GM12872 (cell line): Measurements from ENCODE around the gene URAD.

Experiments used
- TF ChIP-seq, protein P1 (sequence below): IDR thresholded peaks from 3 replicates; pipeline ENCODE4 v1.5.1; 2011; ENCODE audit warnings: low read depth, mild to moderate bottlenecking, low read length, moderate library complexity; ENCODE audit not compliant: insufficient read depth

URAD gene

DNA sequence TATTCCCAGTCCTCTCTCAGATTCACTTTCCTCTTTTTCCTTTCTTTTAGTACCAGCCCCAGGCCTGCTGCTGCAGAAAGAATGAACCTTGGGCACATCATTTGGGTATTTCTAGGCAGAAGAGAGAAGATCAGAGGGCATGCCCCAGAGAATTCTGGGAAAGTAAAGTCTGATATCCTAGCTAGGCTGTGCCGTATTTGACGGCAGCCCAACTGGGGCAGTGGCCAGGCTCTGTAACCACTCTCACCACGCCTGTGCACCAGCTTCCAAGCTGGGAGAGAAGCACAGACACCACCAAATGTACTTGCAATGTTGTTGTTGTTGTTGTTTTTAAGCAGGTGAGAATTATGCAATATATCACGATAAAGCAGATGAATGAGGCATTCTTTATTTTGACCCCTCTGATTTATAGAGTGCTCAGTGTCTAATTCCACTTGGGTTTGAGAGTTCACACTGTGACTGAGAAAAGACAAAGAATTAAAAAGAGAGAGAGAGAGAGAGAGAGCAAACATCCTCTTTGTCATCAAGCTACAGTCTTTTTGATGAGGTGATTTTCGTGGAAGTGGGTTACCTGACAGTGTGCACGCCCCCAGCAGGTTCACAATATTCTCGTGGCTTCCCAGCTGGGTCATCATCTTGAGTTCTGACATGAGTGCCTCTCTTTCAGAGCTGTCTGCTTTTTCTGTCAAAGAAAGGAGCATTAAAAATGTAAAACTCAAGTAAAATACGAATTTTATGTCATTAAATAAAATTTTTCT lies 39.3 kb upstream of the URAD start:
- TF ChIP-seq, protein P1, sequence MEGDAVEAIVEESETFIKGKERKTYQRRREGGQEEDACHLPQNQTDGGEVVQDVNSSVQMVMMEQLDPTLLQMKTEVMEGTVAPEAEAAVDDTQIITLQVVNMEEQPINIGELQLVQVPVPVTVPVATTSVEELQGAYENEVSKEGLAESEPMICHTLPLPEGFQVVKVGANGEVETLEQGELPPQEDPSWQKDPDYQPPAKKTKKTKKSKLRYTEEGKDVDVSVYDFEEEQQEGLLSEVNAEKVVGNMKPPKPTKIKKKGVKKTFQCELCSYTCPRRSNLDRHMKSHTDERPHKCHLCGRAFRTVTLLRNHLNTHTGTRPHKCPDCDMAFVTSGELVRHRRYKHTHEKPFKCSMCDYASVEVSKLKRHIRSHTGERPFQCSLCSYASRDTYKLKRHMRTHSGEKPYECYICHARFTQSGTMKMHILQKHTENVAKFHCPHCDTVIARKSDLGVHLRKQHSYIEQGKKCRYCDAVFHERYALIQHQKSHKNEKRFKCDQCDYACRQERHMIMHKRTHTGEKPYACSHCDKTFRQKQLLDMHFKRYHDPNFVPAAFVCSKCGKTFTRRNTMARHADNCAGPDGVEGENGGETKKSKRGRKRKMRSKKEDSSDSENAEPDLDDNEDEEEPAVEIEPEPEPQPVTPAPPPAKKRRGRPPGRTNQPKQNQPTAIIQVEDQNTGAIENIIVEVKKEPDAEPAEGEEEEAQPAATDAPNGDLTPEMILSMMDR, result no peak

DNA sequence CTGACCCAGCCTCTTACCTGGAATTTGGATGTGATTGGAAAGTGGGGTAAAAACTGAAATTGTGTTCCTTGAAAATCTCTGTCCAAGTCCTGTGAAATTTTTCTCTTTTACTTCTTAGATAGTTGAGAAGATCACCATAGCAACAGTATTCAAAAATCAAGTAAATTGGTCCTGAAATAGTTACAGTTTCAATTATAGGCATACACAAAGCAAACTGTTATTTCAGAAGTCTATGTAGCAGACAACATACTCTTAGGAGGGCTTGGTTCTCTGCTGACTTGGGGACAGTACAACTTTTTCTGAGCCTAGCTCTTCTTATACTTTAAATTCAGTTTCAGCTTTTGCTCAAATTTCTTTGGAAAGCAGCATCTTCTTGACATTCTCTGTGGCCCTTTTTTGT lies 38.6 kb upstream of the URAD start:
- TF ChIP-seq, protein P1, result no peak

DNA sequence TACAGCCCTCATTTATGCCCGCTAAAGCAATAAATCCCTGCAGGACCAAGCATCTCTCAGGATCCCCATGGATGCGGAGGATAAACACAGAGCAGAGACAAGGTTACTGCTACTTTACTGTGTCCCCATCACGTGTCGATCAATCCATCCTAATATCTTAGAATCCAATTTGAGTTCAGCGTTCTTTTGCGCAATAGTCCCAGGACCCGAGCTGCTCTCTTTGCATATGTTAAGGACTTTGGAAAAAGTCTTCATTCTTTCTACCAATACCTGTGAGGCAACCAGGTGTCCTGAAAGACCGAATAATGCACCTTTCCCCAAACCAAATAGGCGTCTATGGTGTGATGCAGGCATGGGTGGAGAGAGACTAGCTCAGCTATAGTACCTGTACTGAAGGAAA lies 38.0 kb upstream of the URAD start:
- TF ChIP-seq, protein P1, result no peak

DNA sequence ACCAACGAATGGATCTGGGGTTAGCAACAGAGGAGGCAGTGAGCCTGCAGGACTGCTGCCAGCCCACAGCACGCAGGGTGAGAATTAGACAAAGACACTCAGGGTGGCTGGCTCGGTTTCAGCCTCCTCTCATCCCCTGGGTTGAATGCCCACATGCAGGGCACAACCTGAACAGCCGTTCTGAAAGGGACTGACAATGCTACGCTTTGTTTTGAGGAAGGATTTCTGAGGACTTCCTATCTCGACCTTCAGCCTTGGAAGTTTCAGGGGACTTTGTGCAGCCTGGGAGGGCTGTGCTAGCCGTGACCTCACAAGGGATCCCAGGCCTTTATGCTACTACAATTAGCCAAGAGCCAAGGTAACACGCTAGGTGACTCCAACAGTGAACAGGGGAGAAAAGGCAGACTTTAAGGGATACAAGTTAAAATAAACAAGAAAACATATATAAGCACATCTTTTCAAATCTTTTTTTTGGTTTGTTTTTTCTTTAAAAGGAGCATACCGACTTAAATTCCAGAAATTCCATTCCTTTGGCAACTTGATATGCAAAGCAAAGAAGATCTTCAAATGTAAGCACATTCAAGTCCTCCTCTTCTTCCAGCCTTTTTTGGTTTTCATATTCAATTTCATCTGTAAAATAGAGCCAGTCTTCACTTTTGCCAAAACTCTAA lies 34.5 kb upstream of the URAD start:
- TF ChIP-seq, protein P1, result no peak

DNA sequence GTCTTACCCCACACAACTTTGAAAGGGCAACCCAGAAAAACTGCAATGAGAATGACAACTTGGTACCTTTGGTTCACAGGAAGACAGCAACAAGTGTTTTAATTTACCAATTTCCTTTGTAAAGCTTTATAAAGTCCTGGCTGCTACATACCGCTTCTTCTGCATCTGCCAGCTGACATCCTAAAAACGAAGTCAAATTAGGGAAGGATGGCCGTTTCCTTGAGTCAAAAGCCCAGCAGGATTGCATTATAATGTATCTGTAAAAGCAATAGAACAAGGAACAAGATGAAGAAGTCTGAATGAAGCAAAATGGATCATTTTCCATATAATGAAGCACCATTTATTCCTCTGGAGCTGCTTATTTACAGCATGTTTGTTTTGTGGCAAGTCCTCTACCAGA lies 25.8 kb upstream of the URAD start:
- TF ChIP-seq, protein P1, result no peak

DNA sequence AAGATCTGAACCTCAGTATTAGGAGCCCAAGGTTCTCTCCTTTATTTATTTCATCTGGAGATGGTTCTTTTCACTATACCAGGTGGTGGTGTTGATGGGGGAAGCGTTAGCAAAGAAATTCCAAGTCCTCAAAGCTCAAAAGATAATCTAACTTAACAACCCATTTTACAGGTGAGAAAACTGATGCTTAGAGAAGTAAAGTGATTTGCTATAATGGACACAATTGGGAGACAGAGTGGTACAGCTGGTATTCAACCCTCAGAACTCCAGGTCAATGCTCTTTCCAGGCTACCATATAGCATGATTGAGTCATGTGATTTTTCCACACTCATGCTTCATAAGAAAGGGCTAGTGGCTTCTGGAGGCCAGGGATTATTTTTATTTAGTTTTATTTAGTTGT lies 25.0 kb upstream of the URAD start:
- TF ChIP-seq, protein P1, result no peak

DNA sequence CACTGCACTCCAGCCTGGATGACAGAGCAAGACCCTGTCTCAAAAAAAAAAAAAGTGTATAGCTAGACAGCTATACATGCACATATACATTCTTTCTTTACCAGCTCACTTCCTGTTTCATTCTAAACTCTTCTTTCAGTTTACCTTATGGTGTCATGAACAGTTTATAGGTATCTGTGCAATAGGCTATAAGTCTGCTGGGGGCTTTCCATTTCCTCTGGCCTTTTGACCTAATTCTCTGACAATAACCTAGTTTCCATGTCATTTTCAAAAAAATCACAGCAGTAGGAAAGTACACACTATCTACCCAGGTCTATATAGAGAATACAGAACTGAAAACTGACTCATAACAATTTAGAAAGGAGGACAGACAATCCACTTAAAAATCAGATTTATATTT lies 24.4 kb upstream of the URAD start:
- TF ChIP-seq, protein P1, result no peak
